ENCODE data around the gene ELP6.

DNA sequence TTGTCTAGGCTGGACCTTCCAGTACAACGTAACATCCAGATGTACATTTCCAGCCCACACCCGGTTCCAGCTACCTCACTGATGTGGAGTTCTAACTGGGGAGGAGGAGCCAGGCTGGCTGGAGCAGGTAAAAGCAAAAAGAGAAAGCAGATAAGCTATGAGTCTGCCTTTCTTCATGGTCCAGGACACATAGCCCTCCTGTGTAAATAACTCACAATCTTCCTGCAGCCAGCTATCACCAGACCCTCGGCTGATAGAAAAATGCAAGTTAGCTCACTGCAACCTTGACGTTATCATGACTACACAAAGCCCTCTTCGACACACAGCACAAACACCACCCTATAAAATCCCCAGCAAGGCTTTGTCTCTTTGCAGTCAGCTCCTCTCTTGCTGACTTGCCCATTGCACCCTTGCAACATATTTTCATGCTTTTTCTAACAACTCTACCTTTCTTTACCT lies 20.5 kb upstream of the ELP6 start:
- TF ChIP-seq, protein P1, sequence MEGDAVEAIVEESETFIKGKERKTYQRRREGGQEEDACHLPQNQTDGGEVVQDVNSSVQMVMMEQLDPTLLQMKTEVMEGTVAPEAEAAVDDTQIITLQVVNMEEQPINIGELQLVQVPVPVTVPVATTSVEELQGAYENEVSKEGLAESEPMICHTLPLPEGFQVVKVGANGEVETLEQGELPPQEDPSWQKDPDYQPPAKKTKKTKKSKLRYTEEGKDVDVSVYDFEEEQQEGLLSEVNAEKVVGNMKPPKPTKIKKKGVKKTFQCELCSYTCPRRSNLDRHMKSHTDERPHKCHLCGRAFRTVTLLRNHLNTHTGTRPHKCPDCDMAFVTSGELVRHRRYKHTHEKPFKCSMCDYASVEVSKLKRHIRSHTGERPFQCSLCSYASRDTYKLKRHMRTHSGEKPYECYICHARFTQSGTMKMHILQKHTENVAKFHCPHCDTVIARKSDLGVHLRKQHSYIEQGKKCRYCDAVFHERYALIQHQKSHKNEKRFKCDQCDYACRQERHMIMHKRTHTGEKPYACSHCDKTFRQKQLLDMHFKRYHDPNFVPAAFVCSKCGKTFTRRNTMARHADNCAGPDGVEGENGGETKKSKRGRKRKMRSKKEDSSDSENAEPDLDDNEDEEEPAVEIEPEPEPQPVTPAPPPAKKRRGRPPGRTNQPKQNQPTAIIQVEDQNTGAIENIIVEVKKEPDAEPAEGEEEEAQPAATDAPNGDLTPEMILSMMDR (IDR thresholded peaks at IDR 0.05), result no peak
- TF ChIP-seq POLR2A (IDR thresholded peaks at IDR 0.05), result no peak
